ENCODE measurements around the gene TMEM200A.

Gene TMEM200A

GRCh38 chr6:130466052-130466747 lies 100.4 kb downstream of the TMEM200A start:
- Histone ChIP-seq H4K12ac (ENCODE audit: low read depth, low read length) (no peak overlapping the region), H4K91ac (ENCODE audit: low read depth, low read length) (no peak overlapping the region), H3K27me3 (ENCODE audit: insufficient read depth, low read length) (no peaks in the 10 kb centered on the region), H3K4ac (ENCODE audit: low read depth, low read length) (no peak overlapping the region), H3K14ac (ENCODE audit: low read length) (no peak overlapping the region), H3K18ac (ENCODE audit: low read length) (no peak overlapping the region), H3K79me1 (ENCODE audit: low read length) (no peaks in the 10 kb centered on the region), H2BK12ac (ENCODE audit: low read length) (no peak overlapping the region), H2BK120ac (ENCODE audit: insufficient read depth, low read length, poor library complexity) (no peak overlapping the region), H2AK5ac (ENCODE audit: low read length) (no peak overlapping the region), H2BK5ac (ENCODE audit: low read depth, low read length, poor library complexity) (no peak overlapping the region), H3K9ac (ENCODE audit: low read length) (no peak overlapping the region), H3K4me1 (ENCODE audit: control insufficient read depth in 1 of 2, insufficient read depth in 2 of 2, low read length in 2 of 2) (no peaks in the 10 kb centered on the region), H3K23ac (ENCODE audit: low read length) (no peak overlapping the region), H2AFZ (ENCODE audit: insufficient read depth, low read length, poor library complexity) (no peak overlapping the region), H3K9me3 (ENCODE audit: insufficient read depth, low read depth, low read length) (no peaks in the 10 kb centered on the region), H4K8ac (ENCODE audit: low read depth, low read length) (no peak overlapping the region), H3K4me3 (ENCODE audit: low read depth, low read length) (no peak overlapping the region), H3K4me2 (ENCODE audit: low read length) (no peak overlapping the region), H3K27ac (ENCODE audit: low read depth, low read length) (no peak overlapping the region), H3K79me2 (ENCODE audit: control insufficient read depth, insufficient read depth, low read length, poor library complexity) (no peaks in the 10 kb centered on the region), H3K36me3 (ENCODE audit: control insufficient read depth in 1 of 2, insufficient read depth in 2 of 2, low read length in 2 of 2) (no peaks in the 10 kb centered on the region)
- no CpG with 5 or more reads among the region's 9 CpGs for WGBS (ENCODE audit: extremely low coverage, insufficient coverage, insufficient read length)
- DNase-seq, result no peak

GRCh38 chr6:130466748-130467061 lies 100.9 kb downstream of the TMEM200A start:
- no peak overlapping the region for H4K12ac ChIP-seq (ENCODE audit: low read depth, low read length)
- no peak overlapping the region for H3K4ac ChIP-seq (ENCODE audit: low read depth, low read length)
- H3K4me2 ChIP-seq (ENCODE audit: low read length), result no peak overlapping the region
- H4K8ac ChIP-seq (ENCODE audit: low read depth, low read length), result no peak overlapping the region
- no peak overlapping the region for H2BK12ac ChIP-seq (ENCODE audit: low read length)
- no peak overlapping the region for H3K27ac ChIP-seq (ENCODE audit: low read depth, low read length)
- DNase-seq, result peak; percentile 53 to 72
- WGBS (ENCODE audit: extremely low coverage, insufficient coverage, insufficient read length), result no CpG with 5 or more reads among the region's 5 CpGs
- H3K4me1 ChIP-seq (ENCODE audit: control insufficient read depth in 1 of 2, insufficient read depth in 2 of 2, low read length in 2 of 2), result no peaks in the 10 kb centered on the region
- no peak overlapping the region for H3K23ac ChIP-seq (ENCODE audit: low read length)
- no peaks in the 10 kb centered on the region for H3K9me3 ChIP-seq (ENCODE audit: insufficient read depth, low read depth, low read length)
- no peak overlapping the region for H3K14ac ChIP-seq (ENCODE audit: low read length)
- H3K36me3 ChIP-seq (ENCODE audit: control insufficient read depth in 1 of 2, insufficient read depth in 2 of 2, low read length in 2 of 2), result no peaks in the 10 kb centered on the region
- no peak overlapping the region for H2AK5ac ChIP-seq (ENCODE audit: low read length)
- H3K79me2 ChIP-seq (ENCODE audit: control insufficient read depth, insufficient read depth, low read length, poor library complexity), result no peaks in the 10 kb centered on the region
- H4K91ac ChIP-seq (ENCODE audit: low read depth, low read length), result no peak overlapping the region
- H3K27me3 ChIP-seq (ENCODE audit: insufficient read depth, low read length), result no peaks in the 10 kb centered on the region
- no peak overlapping the region for H3K18ac ChIP-seq (ENCODE audit: low read length)
- H3K79me1 ChIP-seq (ENCODE audit: low read length), result no peaks in the 10 kb centered on the region
- no peak overlapping the region for H2BK120ac ChIP-seq (ENCODE audit: insufficient read depth, low read length, poor library complexity)
- H3K9ac ChIP-seq (ENCODE audit: low read length), result no peak overlapping the region
- no peak overlapping the region for H3K4me3 ChIP-seq (ENCODE audit: low read depth, low read length)
- no peak overlapping the region for H2AFZ ChIP-seq (ENCODE audit: insufficient read depth, low read length, poor library complexity)
- no peak overlapping the region for H2BK5ac ChIP-seq (ENCODE audit: low read depth, low read length, poor library complexity)

- no CpG with 5 or more reads among the region's 1 CpG for WGBS (ENCODE audit: extremely low coverage, insufficient coverage, insufficient read length)
- Histone ChIP-seq H2BK5ac (ENCODE audit: low read depth, low read length, poor library complexity) (no peak overlapping the region), H3K9me3 (ENCODE audit: insufficient read depth, low read depth, low read length) (no peaks in the 10 kb centered on the region), H3K27ac (ENCODE audit: low read depth, low read length) (no peak overlapping the region), H3K18ac (ENCODE audit: low read length) (no peak overlapping the region), H3K27me3 (ENCODE audit: insufficient read depth, low read length) (no peaks in the 10 kb centered on the region), H2BK120ac (ENCODE audit: insufficient read depth, low read length, poor library complexity) (no peak overlapping the region), H3K4me2 (ENCODE audit: low read length) (no peak overlapping the region), H2BK12ac (ENCODE audit: low read length) (no peak overlapping the region), H4K12ac (ENCODE audit: low read depth, low read length) (no peak overlapping the region), H3K14ac (ENCODE audit: low read length) (no peak overlapping the region), H2AFZ (ENCODE audit: insufficient read depth, low read length, poor library complexity) (no peak overlapping the region), H3K36me3 (ENCODE audit: control insufficient read depth in 1 of 2, insufficient read depth in 2 of 2, low read length in 2 of 2) (no peaks in the 10 kb centered on the region), H4K8ac (ENCODE audit: low read depth, low read length) (no peak overlapping the region), H3K4ac (ENCODE audit: low read depth, low read length) (no peak overlapping the region), H3K79me1 (ENCODE audit: low read length) (no peaks in the 10 kb centered on the region), H3K79me2 (ENCODE audit: control insufficient read depth, insufficient read depth, low read length, poor library complexity) (no peaks in the 10 kb centered on the region), H3K4me3 (ENCODE audit: low read depth, low read length) (no peak overlapping the region), H3K9ac (ENCODE audit: low read length) (no peak overlapping the region), H3K23ac (ENCODE audit: low read length) (no peak overlapping the region), H4K91ac (ENCODE audit: low read depth, low read length) (no peak overlapping the region), H2AK5ac (ENCODE audit: low read length) (no peak overlapping the region), H3K4me1 (ENCODE audit: control insufficient read depth in 1 of 2, insufficient read depth in 2 of 2, low read length in 2 of 2) (no peaks in the 10 kb centered on the region)
- no peak for DNase-seq
Measured at GRCh38 chr6:130467146-130468050, 101.6 kb downstream of the TMEM200A start.

GRCh38 chr6:130470766-130471165 lies 104.9 kb downstream of the TMEM200A start:
- H2BK12ac ChIP-seq (ENCODE audit: low read length), result no peak overlapping the region
- no peak overlapping the region for H3K23ac ChIP-seq (ENCODE audit: low read length)
- no peak for DNase-seq
- WGBS (ENCODE audit: extremely low coverage, insufficient coverage, insufficient read length), result no CpG with 5 or more reads among the region's 7 CpGs
- no peaks in the 10 kb centered on the region for H3K9me3 ChIP-seq (ENCODE audit: insufficient read depth, low read depth, low read length)
- H3K36me3 ChIP-seq (ENCODE audit: control insufficient read depth in 1 of 2, insufficient read depth in 2 of 2, low read length in 2 of 2), result no peaks in the 10 kb centered on the region
- no peak overlapping the region for H3K9ac ChIP-seq (ENCODE audit: low read length)
- H3K4me1 ChIP-seq (ENCODE audit: control insufficient read depth in 1 of 2, insufficient read depth in 2 of 2, low read length in 2 of 2), result no peaks in the 10 kb centered on the region
- no peak overlapping the region for H3K4ac ChIP-seq (ENCODE audit: low read depth, low read length)
- no peaks in the 10 kb centered on the region for H3K27me3 ChIP-seq (ENCODE audit: insufficient read depth, low read length)
- no peak overlapping the region for H4K91ac ChIP-seq (ENCODE audit: low read depth, low read length)
- no peak overlapping the region for H4K8ac ChIP-seq (ENCODE audit: low read depth, low read length)
- no peaks in the 10 kb centered on the region for H3K79me1 ChIP-seq (ENCODE audit: low read length)
- H3K4me2 ChIP-seq (ENCODE audit: low read length), result no peak overlapping the region
- no peak overlapping the region for H3K4me3 ChIP-seq (ENCODE audit: low read depth, low read length)
- H3K27ac ChIP-seq (ENCODE audit: low read depth, low read length), result no peak overlapping the region
- H3K79me2 ChIP-seq (ENCODE audit: control insufficient read depth, insufficient read depth, low read length, poor library complexity), result no peaks in the 10 kb centered on the region
- H3K14ac ChIP-seq (ENCODE audit: low read length), result no peak overlapping the region
- H2AFZ ChIP-seq (ENCODE audit: insufficient read depth, low read length, poor library complexity), result no peak overlapping the region
- H4K12ac ChIP-seq (ENCODE audit: low read depth, low read length), result no peak overlapping the region
- H2BK5ac ChIP-seq (ENCODE audit: low read depth, low read length, poor library complexity), result no peak overlapping the region
- H3K18ac ChIP-seq (ENCODE audit: low read length), result no peak overlapping the region
- no peak overlapping the region for H2BK120ac ChIP-seq (ENCODE audit: insufficient read depth, low read length, poor library complexity)
- H2AK5ac ChIP-seq (ENCODE audit: low read length), result no peak overlapping the region
